ENCODE data around the gene BTBD19.
"Not testable (repeated sequence)": the region's sequence is repeated elsewhere in the genome, so short reads cannot be mapped to it uniquely, and the experiment has no call there.

The BTBD19 gene

DNA sequence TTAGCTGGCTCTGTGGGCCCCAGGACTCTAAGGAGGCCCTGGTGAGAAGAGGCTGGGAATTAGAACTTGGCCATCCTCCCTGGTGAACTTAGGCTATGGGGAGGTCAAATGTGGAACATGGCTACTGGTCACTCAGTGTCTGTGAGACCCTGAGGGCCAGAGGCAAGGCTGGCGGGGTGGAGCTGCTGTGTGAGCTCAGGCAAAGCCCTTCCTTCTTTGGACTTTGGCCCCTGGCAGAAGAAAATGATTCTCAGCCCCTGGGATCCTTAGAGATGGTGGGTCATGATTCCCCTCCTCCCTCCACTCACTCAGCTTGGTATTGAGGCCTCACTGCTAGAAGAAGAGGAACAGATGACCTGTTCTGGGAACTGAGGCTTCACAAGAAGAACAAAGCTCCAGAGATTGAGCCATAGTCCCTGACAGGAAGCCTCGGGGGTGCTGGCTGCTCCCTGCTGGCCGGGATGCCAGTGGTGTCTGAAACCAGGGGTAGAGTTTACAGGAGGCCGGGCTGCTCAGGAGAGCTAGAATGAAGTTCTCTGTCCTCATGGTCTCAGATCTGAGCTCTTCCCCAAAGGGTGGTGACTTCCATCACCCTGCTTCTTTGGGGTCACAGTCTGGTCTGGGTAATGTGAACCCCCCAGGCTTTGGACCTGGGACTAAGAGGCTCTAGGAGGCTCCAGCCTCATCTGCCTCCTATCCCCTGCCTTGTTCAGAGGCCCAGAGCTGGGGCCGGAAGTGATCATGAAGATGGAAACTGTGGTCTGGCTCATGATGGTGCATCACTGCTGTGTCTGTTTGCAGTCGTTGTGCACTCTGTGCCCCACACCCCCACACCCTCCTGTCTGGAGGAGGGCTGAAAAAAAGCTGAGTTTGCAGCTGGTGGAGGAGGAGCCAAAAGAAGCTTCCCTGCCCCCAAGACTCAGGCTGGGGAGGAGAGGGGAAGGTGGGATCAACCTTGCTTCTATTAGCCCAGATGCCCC lies 905 bp downstream of the BTBD19 start:
- DNase-seq (ENCODE audit: low spot score): peak; percentile 92

- DNase-seq (ENCODE audit: low spot score): peak; percentile 31
Measured at GRCh38 chr1:44810101-44810761, 1.9 kb downstream of the BTBD19 start.

- DNase-seq (ENCODE audit: low spot score): not testable (repeated sequence)
Measured at GRCh38 chr1:44810762-44811105, 2.4 kb downstream of the BTBD19 start.

GRCh38 chr1:44811234-44811633 lies 2.9 kb downstream of the BTBD19 start:
- no peak for DNase-seq (ENCODE audit: low spot score)

DNA sequence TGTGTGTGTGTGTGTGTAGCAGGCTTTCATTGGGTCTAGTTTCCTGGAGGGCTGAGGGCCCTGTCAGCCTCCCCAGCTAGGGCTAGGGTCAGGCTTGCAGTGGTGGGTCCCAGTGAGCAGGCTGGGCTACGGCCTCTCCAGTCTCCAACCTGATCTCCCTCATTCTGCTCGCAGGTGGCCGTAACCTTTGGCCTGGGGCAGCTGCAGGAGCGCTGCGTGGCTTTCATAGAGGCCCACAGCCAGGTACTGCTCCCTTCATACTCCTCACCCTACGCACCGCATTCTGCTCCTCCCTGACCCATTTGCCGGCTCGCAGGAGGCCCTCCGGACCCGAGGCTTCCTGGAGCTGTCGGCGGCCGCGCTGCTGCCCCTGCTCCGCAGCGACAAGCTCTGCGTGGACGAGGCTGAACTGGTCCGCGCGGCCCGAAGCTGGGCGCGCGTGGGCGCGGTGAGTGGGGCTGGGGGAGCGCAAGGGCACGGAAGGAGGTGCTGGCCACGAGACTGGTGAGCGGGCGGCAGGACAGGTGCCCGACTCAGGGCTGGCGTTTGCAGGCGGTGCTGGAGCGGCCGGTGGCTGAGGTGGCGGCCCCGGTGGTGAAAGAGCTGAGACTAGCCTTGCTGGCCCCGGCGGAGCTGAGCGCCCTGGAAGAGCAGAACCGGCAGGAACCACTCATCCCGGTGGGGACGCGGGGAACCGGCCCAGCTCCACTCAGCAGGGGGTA lies 4.7 kb downstream of the BTBD19 start:
- no peak for DNase-seq (ENCODE audit: low spot score)

DNA sequence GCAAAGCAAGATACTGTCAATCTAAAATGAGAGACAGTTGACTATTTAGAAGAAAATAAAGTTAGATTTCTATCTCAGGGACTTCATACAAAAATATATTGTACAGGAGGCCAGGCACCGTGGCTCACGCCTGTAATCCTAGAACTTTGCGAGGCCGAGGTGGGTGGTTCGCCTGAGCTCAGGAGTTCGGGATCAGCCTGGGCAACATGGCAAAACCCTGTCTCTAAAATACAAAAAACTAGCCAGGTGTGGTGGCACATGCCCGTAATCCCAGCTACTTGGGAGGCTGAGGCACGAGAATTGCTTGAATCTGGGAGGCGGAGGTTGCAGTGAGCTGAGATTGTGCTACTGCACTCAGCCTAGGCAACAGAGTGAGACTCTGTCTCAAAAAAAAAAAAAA lies 7.6 kb downstream of the BTBD19 start:
- not testable (repeated sequence) for DNase-seq (ENCODE audit: low spot score)

DNA sequence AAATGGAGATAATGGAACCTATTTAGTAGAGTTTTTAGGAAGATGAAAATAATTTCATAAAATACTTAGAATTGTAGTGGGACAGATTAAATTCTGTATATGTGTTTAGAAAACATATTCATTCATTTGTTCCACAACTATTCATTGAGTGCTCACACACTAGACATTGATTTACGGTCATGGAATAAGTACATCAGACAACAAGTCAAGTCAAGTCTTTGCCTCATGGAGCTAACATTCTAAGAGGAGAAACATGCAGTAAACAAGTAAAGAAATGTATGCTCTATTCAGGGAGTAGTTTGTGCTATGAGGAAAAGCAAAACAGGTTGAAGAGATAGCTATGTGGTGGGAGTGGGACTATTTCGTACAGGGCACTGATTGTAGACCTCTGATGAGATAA lies 9.0 kb downstream of the BTBD19 start:
- no peak for DNase-seq (ENCODE audit: low spot score)

- no peak for DNase-seq (ENCODE audit: low spot score)
Measured at GRCh38 chr1:44817771-44818495, 9.6 kb downstream of the BTBD19 start.

DNA sequence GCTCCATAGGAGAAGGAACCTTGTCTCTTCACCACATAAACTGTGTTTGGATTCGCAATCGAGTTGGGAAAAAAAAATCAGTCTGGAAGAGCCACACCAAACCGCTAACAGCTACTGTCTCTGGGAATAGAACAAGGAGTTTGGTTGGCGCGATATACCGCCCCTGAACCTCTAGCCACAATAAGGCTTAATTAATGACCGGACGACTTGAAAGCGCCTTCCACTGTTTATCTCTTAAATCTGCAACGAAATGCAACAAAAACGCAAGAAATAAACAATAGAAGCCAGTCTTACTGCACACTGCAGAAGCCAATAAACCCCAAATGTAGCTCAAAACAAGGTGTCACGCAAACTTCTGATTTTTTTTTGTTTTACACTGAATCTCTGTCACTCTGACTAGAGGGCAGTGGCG lies 10.9 kb downstream of the BTBD19 start:
- no peak for DNase-seq (ENCODE audit: low spot score)

GRCh38 chr1:44819608-44820327 lies 11.4 kb downstream of the BTBD19 start:
- DNase-seq (ENCODE audit: low spot score): peak; percentile 74

GRCh38 chr1:44820328-44821239 lies 12.3 kb downstream of the BTBD19 start:
- DNase-seq (ENCODE audit: low spot score): no peak

- DNase-seq (ENCODE audit: low spot score): no peak
Measured at GRCh38 chr1:44821240-44821715, 13.0 kb downstream of the BTBD19 start.

DNA sequence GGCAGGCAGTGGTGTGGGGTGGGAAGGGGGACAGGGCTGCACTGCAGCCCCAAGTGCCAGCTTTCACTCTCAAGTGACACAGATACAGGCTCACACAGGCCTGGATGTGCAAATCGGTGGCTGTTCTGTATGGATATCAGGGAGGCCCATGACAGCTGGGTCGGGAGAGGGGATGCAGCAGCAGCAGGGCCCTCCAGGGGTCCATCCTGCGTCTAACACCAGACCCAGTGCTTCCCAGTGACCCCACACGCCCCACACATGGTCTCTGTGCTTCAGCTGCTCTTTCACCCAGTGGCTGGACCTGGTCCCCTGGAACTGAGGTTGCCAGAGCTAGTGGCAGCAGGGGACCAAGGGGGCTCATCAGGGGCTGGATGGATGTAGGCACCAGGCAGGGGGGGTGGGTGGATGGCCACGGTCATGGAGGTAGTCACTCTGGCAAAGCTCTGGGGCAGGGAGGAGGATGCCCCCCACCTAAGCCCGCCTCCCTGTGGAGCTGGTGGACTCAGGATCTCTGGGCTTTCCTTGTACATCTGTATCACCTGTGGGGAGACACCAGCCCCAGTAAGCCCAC lies 13.9 kb downstream of the BTBD19 start:
- DNase-seq (ENCODE audit: low spot score): no peak

GRCh38 chr1:44822981-44823451 lies 14.7 kb downstream of the BTBD19 start:
- no peak for DNase-seq (ENCODE audit: low spot score)

DNA sequence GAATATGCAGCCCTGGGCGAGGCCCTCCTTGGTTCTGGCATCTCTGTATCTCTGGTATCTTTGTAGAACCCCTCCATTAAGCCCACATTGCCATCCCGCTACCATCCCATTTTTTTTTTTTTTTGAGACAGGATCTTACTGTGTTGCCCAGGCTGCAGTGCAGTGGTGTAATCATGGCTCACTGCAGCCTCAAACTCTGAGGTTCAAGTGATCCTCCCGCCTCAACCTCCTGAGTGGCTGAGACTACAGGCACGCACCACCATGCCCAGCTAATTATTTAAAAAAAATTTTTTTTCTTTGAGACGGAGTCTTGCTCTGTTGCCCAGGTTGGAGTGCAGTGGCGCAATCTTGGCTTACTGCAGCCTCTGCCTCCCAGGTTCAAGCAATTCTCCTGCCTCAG lies 16.1 kb downstream of the BTBD19 start:
- not testable (repeated sequence) for DNase-seq (ENCODE audit: low spot score)

GRCh38 chr1:44826375-44827196 lies 18.3 kb downstream of the BTBD19 start:
- DNase-seq (ENCODE audit: low spot score): no peak

DNA sequence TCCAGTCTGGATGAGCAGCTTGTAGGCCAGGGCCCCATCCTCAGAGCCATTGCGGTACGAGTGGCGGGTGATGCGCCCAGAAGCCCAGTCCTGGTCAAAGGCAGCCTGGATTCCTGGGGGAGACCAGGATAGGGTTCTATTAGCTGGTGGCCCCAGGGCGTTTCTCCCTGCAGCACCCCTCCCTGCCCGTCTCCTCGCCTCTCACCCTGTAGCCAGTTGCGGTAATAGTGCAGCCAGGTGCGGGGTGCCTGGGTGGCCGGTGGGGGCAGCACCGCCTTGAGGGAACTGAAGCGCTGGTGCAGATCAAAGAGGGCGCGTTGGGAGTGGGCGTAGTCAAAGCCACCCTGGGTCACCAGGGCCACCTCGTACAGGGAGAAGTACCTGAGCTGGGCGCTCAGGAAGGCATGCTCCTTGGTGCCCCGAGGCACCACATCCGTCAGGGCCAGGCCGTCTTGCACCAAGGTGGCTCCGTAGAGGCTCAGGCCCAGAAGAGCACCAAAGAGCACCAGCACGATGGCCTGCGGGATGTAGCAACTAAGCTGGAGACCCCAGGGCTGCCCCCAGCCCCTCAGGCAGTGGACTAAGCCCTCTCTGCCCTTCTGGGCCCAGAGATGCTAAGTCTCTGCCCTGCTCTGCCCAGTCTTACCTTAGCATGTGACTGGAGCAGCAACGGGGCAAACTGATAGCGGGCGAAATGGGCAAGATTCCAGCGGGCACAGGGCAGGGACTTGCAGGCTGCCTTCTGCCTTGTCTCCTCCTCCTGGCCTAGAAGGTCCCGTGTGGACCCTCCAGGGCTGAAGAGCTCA lies 19.1 kb downstream of the BTBD19 start:
- no peak for DNase-seq (ENCODE audit: low spot score)

All from CD4-positive, alpha-beta T cell treated with Interleukin-6 at 100 ng/mL for 8 hours (primary cell).